GM23338 (cell line): ENCODE data around the gene FOXP1. TPM values are rescaled to one million over a fixed set of nuclear protein-coding genes. Genes with fewer than 3 reads are reported as not detected.

Source experiments
- ATAC-seq: fragments of 200-7000 bp; cut with Tn5 transposase; 3 replicates; pipeline ENCODE4 v1.9.1; 2020
- DNase-seq: peaks from one replicate; pipeline ENCODE4 v3.0.0-alpha.2; 2015; ENCODE audit warnings: low spot score
- H2AFZ ChIP-seq: fragments of 200-600 bp; sonication (generic); 2 replicates; pipeline ENCODE4 v1.8.0; 2016; ENCODE audit warnings: antibody characterized with exemption, mild to moderate bottlenecking, moderate library complexity
- H3F3A ChIP-seq: fragments of 200-600 bp; sonication (generic); replicated peaks from 2 replicates; pipeline ENCODE4 v1.8.0; 2017; ENCODE audit warnings: antibody characterized with exemption, mixed run types, low read depth
- H3K27ac ChIP-seq: fragments of 200-600 bp; sonication (generic); 2 replicates; pipeline ENCODE4 v1.6.1; 2016; ENCODE audit warnings: low read depth
- H3K27me3 ChIP-seq: fragments of 200-600 bp; sonication (generic); 2 replicates; pipeline ENCODE4 v1.8.0; 2016; ENCODE audit warnings: mild to moderate bottlenecking, mixed run types, moderate library complexity; ENCODE audit not compliant: insufficient read depth
- H3K36me3 ChIP-seq: fragments of 200-600 bp; sonication (generic); 2 replicates; pipeline ENCODE4 v1.8.0; 2016; ENCODE audit warnings: mild to moderate bottlenecking; ENCODE audit not compliant: insufficient read depth
- H3K4me1 ChIP-seq: fragments of 200-600 bp; sonication (generic); 2 replicates; pipeline ENCODE4 v1.8.0; 2016; ENCODE audit warnings: mild to moderate bottlenecking, moderate library complexity; ENCODE audit not compliant: insufficient read depth
- H3K4me2 ChIP-seq: fragments of 200-600 bp; sonication (generic); 2 replicates; pipeline ENCODE4 v1.7.1; 2017; ENCODE audit warnings: mixed run types
- H3K4me3 ChIP-seq: fragments of 200-600 bp; sonication (generic); 2 replicates; pipeline ENCODE4 v1.6.1; 2016; ENCODE audit warnings: mixed run types
- H3K79me2 ChIP-seq: fragments of 200-600 bp; sonication (generic); replicated peaks from 2 replicates; pipeline ENCODE4 v1.8.0; 2017; ENCODE audit warnings: mild to moderate bottlenecking; ENCODE audit not compliant: insufficient read depth
- H3K9me2 ChIP-seq: fragments of 200-600 bp; sonication (generic); 2 replicates; pipeline ENCODE4 v1.8.0; 2017; ENCODE audit not compliant: insufficient read depth
- H4K20me1 ChIP-seq: fragments of 200-600 bp; sonication (generic); replicated peaks from 2 replicates; pipeline ENCODE4 v1.8.0; 2017; ENCODE audit warnings: mild to moderate bottlenecking; ENCODE audit not compliant: insufficient read depth
- H3K27ac Mint-ChIP-seq: 2 replicates; pipeline ENCODE4 v1.8.0; 2020; ENCODE audit warnings: inconsistent platforms, mild to moderate bottlenecking, moderate library complexity, mixed read lengths
- H3K27me3 Mint-ChIP-seq: 3 replicates; pipeline ENCODE4 v1.8.0; 2022; ENCODE audit warnings: low read depth, mild to moderate bottlenecking, moderate library complexity, mixed read lengths, inconsistent platforms; ENCODE audit not compliant: insufficient read depth, poor library complexity
- H3K36me3 Mint-ChIP-seq: 3 replicates; pipeline ENCODE4 v1.8.0; 2021; ENCODE audit warnings: low read depth, mild to moderate bottlenecking, inconsistent platforms, moderate library complexity, mixed read lengths
- H3K4me1 Mint-ChIP-seq: 3 replicates; pipeline ENCODE4 v1.8.0; 2020; ENCODE audit warnings: mild to moderate bottlenecking, inconsistent platforms, mixed read lengths
- H3K4me3 Mint-ChIP-seq: 3 replicates; pipeline ENCODE4 v1.8.0; 2021; ENCODE audit warnings: moderate library complexity, mild to moderate bottlenecking, inconsistent platforms, mixed read lengths
- H3K9me3 Mint-ChIP-seq: 3 replicates; pipeline ENCODE4 v1.8.0; 2020; ENCODE audit warnings: moderate library complexity, mild to moderate bottlenecking, inconsistent platforms, mixed read lengths
- CREB1 ChIP-seq: fragments of 250-450 bp; sonication (Bioruptor Pico); IDR thresholded peaks from 2 replicates; pipeline ENCODE4 v1.5.0; 2020; ENCODE audit warnings: low read depth, mild to moderate bottlenecking, moderate library complexity
- CTCF ChIP-seq, 2 experiments: fragments of 200-600 bp in 1 of 2; sonication (generic) in 1 of 2; conservative IDR thresholded peaks; 2 replicates each; pipeline versions ENCODE4 v1.5.1 to v1.6.1; 2016 to 2017; ENCODE audit warnings: antibody characterized with exemption in 2 of 2, low read depth in 2 of 2, mild to moderate bottlenecking in 2 of 2, moderate library complexity in 1 of 2
- ETS1 ChIP-seq: IDR thresholded peaks from 2 replicates; pipeline ENCODE4 v1.6.1; 2016; ENCODE audit warnings: antibody characterized with exemption
- EZH2 ChIP-seq: fragments of 200-600 bp; sonication (generic); IDR thresholded peaks from one replicate; pipeline ENCODE4 v1.8.0; 2017; ENCODE audit warnings: antibody characterized with exemption, mild to moderate bottlenecking, low read depth; ENCODE audit not compliant: unreplicated experiment
- EZH2phosphoT487 ChIP-seq: fragments of 200-600 bp; sonication (generic); IDR thresholded peaks from one replicate; pipeline ENCODE4 v1.8.1; 2018; ENCODE audit warnings: antibody characterized with exemption; ENCODE audit not compliant: unreplicated experiment
- JUNB ChIP-seq: IDR thresholded peaks from one replicate; pipeline ENCODE4 v1.6.1; 2016; ENCODE audit warnings: antibody characterized with exemption; ENCODE audit not compliant: unreplicated experiment
- NANOG ChIP-seq: IDR thresholded peaks from 2 replicates; pipeline ENCODE4 v1.6.1; 2016; ENCODE audit warnings: antibody characterized with exemption, borderline replicate concordance
- POLR2AphosphoS5 ChIP-seq: IDR thresholded peaks from 2 replicates; pipeline ENCODE4 v1.6.1; 2016; ENCODE audit warnings: antibody characterized with exemption, low read depth
- REST ChIP-seq: IDR thresholded peaks from one replicate; pipeline ENCODE4 v1.6.1; 2018; ENCODE audit warnings: antibody characterized with exemption; ENCODE audit not compliant: unreplicated experiment
- STAT1 ChIP-seq: IDR thresholded peaks from one replicate; pipeline ENCODE4 v1.6.1; 2016; ENCODE audit warnings: antibody characterized with exemption; ENCODE audit not compliant: unreplicated experiment
- ZNF114 ChIP-seq: fragments of 250-450 bp; sonication (Bioruptor Pico); IDR thresholded peaks from 2 replicates; pipeline ENCODE4 v1.5.0; 2020; ENCODE audit warnings: mild to moderate bottlenecking, moderate library complexity
- ZNF331 ChIP-seq: fragments of 250-450 bp; sonication (Bioruptor Pico); IDR thresholded peaks from 2 replicates; pipeline ENCODE4 v1.5.0; 2020; ENCODE audit warnings: low read depth, mild to moderate bottlenecking, moderate library complexity
- ZNF462 ChIP-seq: fragments of 250-450 bp; sonication (Bioruptor Pico); IDR thresholded peaks from 2 replicates; pipeline ENCODE4 v1.5.0; 2020; ENCODE audit warnings: mild to moderate bottlenecking, moderate library complexity
- polyA plus RNA-seq: library from polyadenylated mRNA; unstranded; fragments of >200 nt; fragmentation: Nextera tagmentation; extraction: Ambion mirVana; gene quantifications from 2 replicates; pipeline ENCODE4 v1.2.1, GENCODE V29; 2016
- total RNA-seq: library from RNA; depleted of rRNA; stranded (reverse); fragments of >200 nt; shearing (Covaris generic); gene quantifications from 2 replicates; pipeline ENCODE4 v1.2.3, GENCODE V29; 2014

Gene FOXP1
- total and polyA plus RNA-seq, 2 experiments from 2014 or later: 32.9 to 35.5 TPM

GRCh38 chr3:71454512-71455403 lies 128.8 kb downstream of the FOXP1 start:
- H3K27ac ChIP-seq: no peak overlapping the region
- TF ChIP-seq ZNF114 (CRISPR knock-in tag): no peak
- TF ChIP-seq ZNF331: no peak
- no peak for TF ChIP-seq EZH2phosphoT487
- TF ChIP-seq CTCF (conservative IDR thresholded peaks at IDR 0.05; ENCODE audit: low read depth in 2 of 2): no peak
- no peak for TF ChIP-seq CREB1 (CRISPR knock-in tag)
- no peak for TF ChIP-seq ZNF462 (CRISPR knock-in tag)
- TF ChIP-seq POLR2AphosphoS5: no peak
- TF ChIP-seq NANOG: no peak
- no peak for TF ChIP-seq REST
- TF ChIP-seq ETS1: no peak
- TF ChIP-seq JUNB: no peak
- no peak for TF ChIP-seq STAT1
- TF ChIP-seq EZH2: no peak
- H3K27ac Mint-ChIP-seq: no peak overlapping the region
- H3K4me3 ChIP-seq: no peak overlapping the region
- H3K4me3 Mint-ChIP-seq: no peak overlapping the region
- no peaks in the 10 kb centered on the region for H3K36me3 ChIP-seq
- peaks cover 16% of the 10 kb centered on the region for H3K4me1 ChIP-seq
- H2AFZ ChIP-seq: no peak overlapping the region
- H3K27me3 Mint-ChIP-seq: peaks cover 1% of the 10 kb centered on the region
- H3F3A ChIP-seq: no peaks in the 10 kb centered on the region
- no peaks in the 10 kb centered on the region for H3K9me2 ChIP-seq
- no peaks in the 10 kb centered on the region for H3K36me3 Mint-ChIP-seq
- H3K4me2 ChIP-seq: no peak overlapping the region
- peaks cover 45% of the 10 kb centered on the region for H3K4me1 Mint-ChIP-seq
- no peaks in the 10 kb centered on the region for H3K9me3 Mint-ChIP-seq
- no peak for ATAC-seq
- no peaks in the 10 kb centered on the region for H3K27me3 ChIP-seq
- H3K79me2 ChIP-seq: no peaks in the 10 kb centered on the region
- no peak for DNase-seq
- no peaks in the 10 kb centered on the region for H4K20me1 ChIP-seq
